HepG2 (cell line): ENCODE measurements around the gene PTCRA. TPM values are rescaled to one million over a fixed set of nuclear protein-coding genes. Genes with fewer than 3 reads are reported as not detected.

Source experiments
- ADNP ChIP-seq: sonication (generic); formaldehyde crosslinking; IDR thresholded peaks from 2 replicates; pipeline ENCODE4 v1.4.0; 2020; ENCODE audit warnings: missing genetic modification reagents
- FIP1L1 ChIP-seq: fragments of 200-400 bp; formaldehyde crosslinking; IDR thresholded peaks from 2 replicates; pipeline ENCODE4 v1.6.1; 2018; ENCODE audit warnings: low read depth, mild to moderate bottlenecking, low read length, moderate library complexity, borderline replicate concordance; ENCODE audit not compliant: insufficient read depth
- GLMP ChIP-seq: sonication (generic); formaldehyde crosslinking; IDR thresholded peaks from 2 replicates; pipeline ENCODE4 v1.9.0; 2021; ENCODE audit warnings: missing genetic modification reagents, mild to moderate bottlenecking, borderline replicate concordance
- JUN ChIP-seq: sonication (generic); formaldehyde crosslinking; IDR thresholded peaks from 2 replicates; pipeline ENCODE4 v1.4.0; 2020; ENCODE audit warnings: mild to moderate bottlenecking, missing genetic modification reagents
- MIXL1 ChIP-seq: IDR thresholded peaks from 2 replicates; pipeline ENCODE4 v1.6.1; 2016
- NFE2 ChIP-seq: sonication (generic); formaldehyde crosslinking; IDR thresholded peaks from 2 replicates; pipeline ENCODE4 v1.4.0; 2020; ENCODE audit warnings: missing genetic modification reagents
- NFIC ChIP-seq: IDR thresholded peaks from 2 replicates; pipeline ENCODE4 v1.6.1; 2012; ENCODE audit warnings: mild to moderate bottlenecking, low read length, inconsistent platforms
- NONO ChIP-seq, 2 experiments: fragments of 450-650 bp in 1 of 2; sonication (generic) in 1 of 2; formaldehyde crosslinking in 1 of 2; IDR thresholded peaks in 1 of 2; conservative IDR thresholded peaks in 1 of 2; 2 replicates each; pipeline versions ENCODE4 v1.6.1 to v1.8.0; 2017 to 2022; ENCODE audit warnings: mild to moderate bottlenecking in 1 of 2, missing genetic modification reagents in 1 of 2, moderate library complexity in 1 of 2
- POGZ ChIP-seq: sonication (generic); formaldehyde crosslinking; IDR thresholded peaks from 2 replicates; pipeline ENCODE4 v1.4.0; 2020; ENCODE audit warnings: mild to moderate bottlenecking, missing genetic modification reagents
- PRDM10 ChIP-seq: sonication (generic); formaldehyde crosslinking; IDR thresholded peaks from 2 replicates; pipeline ENCODE4 v1.4.0; 2020; ENCODE audit warnings: low read depth, missing genetic modification reagents
- REPIN1 ChIP-seq: sonication (generic); formaldehyde crosslinking; IDR thresholded peaks from 2 replicates; pipeline ENCODE4 v1.8.0; 2022; ENCODE audit warnings: missing genetic modification reagents, low read depth, mild to moderate bottlenecking, borderline replicate concordance
- REXO4 ChIP-seq: sonication (generic); formaldehyde crosslinking; IDR thresholded peaks from 2 replicates; pipeline ENCODE4 v1.8.0; 2022; ENCODE audit warnings: missing genetic modification reagents, mild to moderate bottlenecking, borderline replicate concordance
- SNRNP70 ChIP-seq: fragments of 200-400 bp; formaldehyde crosslinking; IDR thresholded peaks from 2 replicates; pipeline ENCODE4 v1.6.1; 2017; ENCODE audit warnings: mild to moderate bottlenecking, low read depth, low read length, moderate library complexity
- SP1 ChIP-seq, 2 experiments: fragments of 450-650 bp in 1 of 2; sonication (generic) in 1 of 2; formaldehyde crosslinking in 1 of 2; IDR thresholded peaks; 2 replicates each; pipeline versions ENCODE4 v1.4.0 to v1.6.1; 2016 to 2020; ENCODE audit warnings: missing genetic modification reagents in 1 of 2
- TBP ChIP-seq: sonication (generic); formaldehyde crosslinking; IDR thresholded peaks from 2 replicates; pipeline ENCODE4 v1.5.0; 2020; ENCODE audit warnings: missing genetic modification reagents
- ZFP1 ChIP-seq: IDR thresholded peaks from 2 replicates; pipeline ENCODE4 v1.6.1; 2016
- ZFP62 ChIP-seq: sonication (generic); formaldehyde crosslinking; IDR thresholded peaks from 2 replicates; pipeline ENCODE4 v1.4.0; 2020; ENCODE audit warnings: missing genetic modification reagents
- ZNF18 ChIP-seq: sonication (generic); formaldehyde crosslinking; IDR thresholded peaks from 2 replicates; pipeline ENCODE4 v1.8.0; 2022; ENCODE audit warnings: mild to moderate bottlenecking, missing genetic modification reagents; ENCODE audit not compliant: insufficient replicate concordance
- ZNF180 ChIP-seq: sonication (generic); formaldehyde crosslinking; IDR thresholded peaks from 2 replicates; pipeline ENCODE4 v1.4.0; 2020; ENCODE audit warnings: low read depth, missing genetic modification reagents, borderline replicate concordance
- ZNF552 ChIP-seq: sonication (generic); formaldehyde crosslinking; IDR thresholded peaks from 2 replicates; pipeline ENCODE4 v1.9.0; 2022; ENCODE audit warnings: missing genetic modification reagents, mild to moderate bottlenecking, borderline replicate concordance
- ZNF563 ChIP-seq: sonication (generic); formaldehyde crosslinking; IDR thresholded peaks from 2 replicates; pipeline ENCODE4 v1.8.0; 2022; ENCODE audit warnings: mild to moderate bottlenecking, moderate library complexity, missing genetic modification reagents
- polyA plus RNA-seq, 8 experiments: library from polyadenylated mRNA; depleted of rRNA in 3 of 8; stranded (reverse) in 7 of 8; unstranded in 1 of 8; fragments of >200 nt; fragmentation: Illumina TruSeq in 4 of 8; extraction: Trizol in 4 of 8; gene quantifications; 2 replicates each; pipeline versions ENCODE4 v1.2.1 to v1.2.3, GENCODE V29; 2011 to 2016; ENCODE audit warnings: low read depth in 4 of 8, missing spikeins in 1 of 8, mixed read lengths in 1 of 8; ENCODE audit not compliant: insufficient read depth in 1 of 8
- total RNA-seq, 5 experiments: library from RNA; depleted of rRNA; stranded (reverse); fragments of >200 nt; fragmentation: Illumina TruSeq; extraction: Trizol; gene quantifications; 2 replicates each; pipeline ENCODE4 v1.2.3, GENCODE V29; 2016; ENCODE audit warnings: low read depth in 1 of 5
- TF ChIP-seq, protein P1 (sequence below): IDR thresholded peaks from 2 replicates; pipeline ENCODE4 v1.6.1; 2016; ENCODE audit warnings: missing compliant biosample characterization, missing genetic modification reagents, borderline replicate concordance

PTCRA gene
- total and polyA plus RNA-seq, 2 of the 13 experiments (the other 11 are each of a cell fraction or from before 2014, with no cell fraction given) = not detected

GRCh38 chr6:42928986-42929820 lies 13.3 kb downstream of the PTCRA start, which contains the start of gene CNPY3 (continued):
- TF ChIP-seq, protein P1, sequence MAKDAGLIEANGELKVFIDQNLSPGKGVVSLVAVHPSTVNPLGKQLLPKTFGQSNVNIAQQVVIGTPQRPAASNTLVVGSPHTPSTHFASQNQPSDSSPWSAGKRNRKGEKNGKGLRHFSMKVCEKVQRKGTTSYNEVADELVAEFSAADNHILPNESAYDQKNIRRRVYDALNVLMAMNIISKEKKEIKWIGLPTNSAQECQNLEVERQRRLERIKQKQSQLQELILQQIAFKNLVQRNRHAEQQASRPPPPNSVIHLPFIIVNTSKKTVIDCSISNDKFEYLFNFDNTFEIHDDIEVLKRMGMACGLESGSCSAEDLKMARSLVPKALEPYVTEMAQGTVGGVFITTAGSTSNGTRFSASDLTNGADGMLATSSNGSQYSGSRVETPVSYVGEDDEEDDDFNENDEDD (CRISPR knock-in tag) = peak; percentile 100
- no peak for TF ChIP-seq ADNP (CRISPR knock-in tag)
- no peak for TF ChIP-seq SNRNP70
- TF ChIP-seq ZNF552 (CRISPR knock-in tag) = peak; percentile 95
- TF ChIP-seq ZNF180 = no peak
- peak; percentile 98 for TF ChIP-seq ZNF563 (CRISPR knock-in tag)
- no peak for TF ChIP-seq NFE2
- TF ChIP-seq GLMP (CRISPR knock-in tag) = no peak
- peak; percentile 94 for TF ChIP-seq POGZ (CRISPR knock-in tag)
- no peak for TF ChIP-seq NONO (IDR thresholded peaks at IDR 0.05)
- TF ChIP-seq NONO (CRISPR knock-in tag; conservative IDR thresholded peaks at IDR 0.05) = peak; percentile 98
- peak; percentile 76 for TF ChIP-seq MIXL1
- peak; percentile 29; the same call in 1 of the 2 replicates for TF ChIP-seq ZFP1 (CRISPR knock-in tag)
- TF ChIP-seq NFIC = 0 out of 2 replicates have a peak, but pooled peaks have one; percentile 16
- no peak for TF ChIP-seq ZFP62 (CRISPR knock-in tag)
- TF ChIP-seq REXO4 = peak; percentile 80; the same call in 1 of the 2 replicates
- TF ChIP-seq TBP (CRISPR knock-in tag) = no peak
- TF ChIP-seq REPIN1 (CRISPR knock-in tag) = peak; percentile 99
- TF ChIP-seq ZNF18 (CRISPR knock-in tag) = peak; percentile 97
- no peak for TF ChIP-seq SP1 (IDR thresholded peaks at IDR 0.05)
- peak; percentile 72 for TF ChIP-seq SP1 (CRISPR knock-in tag; IDR thresholded peaks at IDR 0.05)
- peak; percentile 57; the same call in 1 of the 2 replicates for TF ChIP-seq PRDM10 (CRISPR knock-in tag)
- no peak for TF ChIP-seq FIP1L1
- TF ChIP-seq JUN = peak; percentile 86; the same call in 1 of the 2 replicates
